ENCODE results near the gene ABHD11. TPM values are rescaled to one million over a fixed set of nuclear protein-coding genes. Genes with fewer than 3 reads are reported as not detected.

Gene ABHD11
- total and polyA plus RNA-seq, 9 of the 15 experiments (the other 6 are each of a cell fraction or from before 2014, with no cell fraction given): 7.7 to 44.2 (median 18.9) TPM

- in situ Hi-C loops (cut with MboI) (no loop called here), intact Hi-C loops (cut with micrococcal nuclease) (no loop called here)
- H4K20me1 ChIP-seq (replicated peaks; ENCODE audit: control insufficient read depth, insufficient read depth, low read length): no peaks in the 10 kb centered on the region
- H3K27ac ChIP-seq (ENCODE audit: extremely low read depth, low read depth, low read length): no peak within 1 kb of the TSS
- no peak within 1 kb of the TSS for H3K4me2 ChIP-seq (ENCODE audit: insufficient read depth, low read length)
- no TSS peak for BruUV-seq (replicated peaks)
- ChIA-PET POLR2A (interaction anchor here (1.1 kb wide), 1 partner anchor 12 kb away, joined by 4 read pairs; no protein-coding TSS in a partner anchor), CTCF (ENCODE audit: low intra/inter-chr PET ratio) (no interaction called here)
- H3K9me1 ChIP-seq (ENCODE audit: control insufficient read depth, insufficient read depth, low read length): no peaks in the 10 kb centered on the region
- FAIRE-seq: no peak
- H3K79me2 ChIP-seq (ENCODE audit: control insufficient read depth, insufficient read depth, low read length): no peaks in the 10 kb centered on the region
- H3K36me3 ChIP-seq (ENCODE audit: control insufficient read depth, insufficient read depth, low read length): no peaks in the 10 kb centered on the region
- peaks cover 0 to 22% of the 10 kb centered on the region in 2 experiments; a peak in 3 of 5 replicates for H3K4me1 ChIP-seq (replicated peaks in 1 of 2; ENCODE audit: control insufficient read depth in 2 of 2, insufficient read depth in 2 of 2, low read length in 2 of 2)
- 81% methylated on average over 53 of the region's 82 CpGs for WGBS (ENCODE audit: insufficient coverage, low coverage, missing lambda C conversion rate)
- H3K9me3 ChIP-seq (replicated peaks; ENCODE audit: control insufficient read depth, insufficient read depth, low read depth, low read length): no peaks in the 10 kb centered on the region
- DNase-seq (ENCODE audit: extremely low read depth in 1 of 4, low spot score in 3 of 4): peak in 2 of 4 experiments; percentile 5 to 13
- no peak for ATAC-seq
- TF ChIP-seq PHF8 (IDR thresholded peaks at IDR 0.05; ENCODE audit: borderline replicate concordance, low read length) (no peak), ZBTB33 (CRISPR knock-in tag; IDR thresholded peaks at IDR 0.05) (peak; percentile 93), RERE (CRISPR knock-in tag; IDR thresholded peaks at IDR 0.05; ENCODE audit: borderline replicate concordance) (no peak), ZBTB5 (IDR thresholded peaks at IDR 0.05) (no peak)
- H3K9ac ChIP-seq (ENCODE audit: insufficient read depth in 1 of 2, low read depth in 2 of 2, low read length in 2 of 2): no peak within 1 kb of the TSS
- H2AFZ ChIP-seq (ENCODE audit: low read depth, low read length): no peak within 1 kb of the TSS
- H3K4me3 ChIP-seq: no peak within 1 kb of the TSS
- H3K27me3 ChIP-seq (ENCODE audit: control insufficient read depth in 2 of 2, insufficient read depth in 2 of 2, low read length in 2 of 2): no peaks in the 10 kb centered on the region
Observed at GRCh38 chr7:73770002-73770859, 31.6 kb upstream of the ABHD11 start, which contains the start of gene CLDN3. Gene CLDN3, minus strand, starts transcription at chr7:73770270. Its CDS starts 221 bp downstream, at chr7:73770049.

Measured in K562 (cell line).